ENCODE data around the gene PTPN2.

Gene PTPN2

DNA sequence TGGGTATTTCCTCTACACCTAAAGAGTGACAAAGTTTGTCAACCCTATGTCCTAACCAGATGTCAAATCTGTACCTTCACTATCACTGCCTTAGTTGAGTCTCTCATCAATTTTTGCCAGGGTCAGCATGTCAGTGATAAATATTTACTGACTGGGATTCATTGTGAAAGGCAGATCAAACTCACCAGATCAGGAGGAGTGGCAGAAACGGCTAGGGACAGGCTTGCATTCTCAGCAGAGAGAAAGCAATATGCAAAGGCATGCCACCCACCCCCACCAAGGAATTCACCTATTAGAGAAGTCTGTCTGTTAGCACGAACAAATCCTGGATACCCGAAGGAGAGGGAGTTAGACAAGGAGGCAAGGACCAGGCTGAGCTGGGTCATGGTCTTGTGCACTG lies 62.6 kb downstream of the PTPN2 start:
- in situ Hi-C loops (cut with HindIII; ENCODE audit: low sequenced_read_pairs) = no loop called here
- DNase-seq (ENCODE audit: low read depth) = no peak
- TF ChIP-seq, protein P1, sequence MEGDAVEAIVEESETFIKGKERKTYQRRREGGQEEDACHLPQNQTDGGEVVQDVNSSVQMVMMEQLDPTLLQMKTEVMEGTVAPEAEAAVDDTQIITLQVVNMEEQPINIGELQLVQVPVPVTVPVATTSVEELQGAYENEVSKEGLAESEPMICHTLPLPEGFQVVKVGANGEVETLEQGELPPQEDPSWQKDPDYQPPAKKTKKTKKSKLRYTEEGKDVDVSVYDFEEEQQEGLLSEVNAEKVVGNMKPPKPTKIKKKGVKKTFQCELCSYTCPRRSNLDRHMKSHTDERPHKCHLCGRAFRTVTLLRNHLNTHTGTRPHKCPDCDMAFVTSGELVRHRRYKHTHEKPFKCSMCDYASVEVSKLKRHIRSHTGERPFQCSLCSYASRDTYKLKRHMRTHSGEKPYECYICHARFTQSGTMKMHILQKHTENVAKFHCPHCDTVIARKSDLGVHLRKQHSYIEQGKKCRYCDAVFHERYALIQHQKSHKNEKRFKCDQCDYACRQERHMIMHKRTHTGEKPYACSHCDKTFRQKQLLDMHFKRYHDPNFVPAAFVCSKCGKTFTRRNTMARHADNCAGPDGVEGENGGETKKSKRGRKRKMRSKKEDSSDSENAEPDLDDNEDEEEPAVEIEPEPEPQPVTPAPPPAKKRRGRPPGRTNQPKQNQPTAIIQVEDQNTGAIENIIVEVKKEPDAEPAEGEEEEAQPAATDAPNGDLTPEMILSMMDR (IDR thresholded peaks at IDR 0.05; ENCODE audit: low read depth, low read length, missing control alignments) = no peak
- H3K4me3 ChIP-seq (ENCODE audit: low read depth, low read length) = no peak overlapping the region

DNA sequence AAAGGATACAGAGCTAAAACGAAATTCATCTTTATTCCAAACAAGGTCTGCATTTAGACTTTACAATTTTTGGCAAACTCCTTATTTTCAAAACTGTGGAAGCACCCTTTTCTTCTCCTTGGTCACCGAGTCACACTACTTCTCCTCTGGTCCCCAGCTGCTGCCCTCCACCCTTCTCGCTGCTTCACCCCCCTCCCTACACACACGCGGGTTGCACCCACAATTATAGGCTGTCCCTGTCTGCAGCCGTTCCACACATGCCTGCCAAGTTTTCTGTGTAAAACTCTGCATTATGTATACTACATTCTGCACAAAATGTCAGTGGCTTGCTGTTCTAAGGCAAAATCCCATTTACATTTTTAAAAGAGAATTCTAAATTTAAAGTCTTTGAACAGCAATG lies 63.5 kb downstream of the PTPN2 start:
- TF ChIP-seq, protein P1 (IDR thresholded peaks at IDR 0.05; ENCODE audit: low read depth, low read length, missing control alignments) = no peak
- no peak overlapping the region for H3K4me3 ChIP-seq (ENCODE audit: low read depth, low read length)
- in situ Hi-C loops (cut with HindIII; ENCODE audit: low sequenced_read_pairs) = no loop called here
- no peak for DNase-seq (ENCODE audit: low read depth)

DNA sequence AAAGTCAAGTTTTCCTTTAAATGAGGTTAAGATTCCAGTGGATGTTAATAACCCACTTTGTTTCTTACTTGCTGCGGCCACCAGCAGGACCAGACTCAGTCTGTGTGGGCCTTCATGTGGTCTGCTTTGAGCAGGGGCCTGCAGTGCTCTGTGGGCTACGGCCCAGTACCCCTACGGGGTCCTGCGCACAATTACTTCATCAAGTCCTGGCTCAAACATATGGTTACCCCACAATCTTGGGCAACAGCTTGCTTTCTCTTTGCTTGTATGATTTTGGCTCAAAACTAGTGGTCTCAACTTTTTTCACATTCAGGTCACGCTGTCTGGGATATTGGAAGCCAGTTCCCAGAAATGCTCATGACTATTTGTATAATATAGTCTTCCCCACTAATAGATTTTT lies 64.2 kb downstream of the PTPN2 start:
- TF ChIP-seq, protein P1 (IDR thresholded peaks at IDR 0.05; ENCODE audit: low read depth, low read length, missing control alignments) = no peak
- in situ Hi-C loops (cut with HindIII; ENCODE audit: low sequenced_read_pairs) = no loop called here

DNA sequence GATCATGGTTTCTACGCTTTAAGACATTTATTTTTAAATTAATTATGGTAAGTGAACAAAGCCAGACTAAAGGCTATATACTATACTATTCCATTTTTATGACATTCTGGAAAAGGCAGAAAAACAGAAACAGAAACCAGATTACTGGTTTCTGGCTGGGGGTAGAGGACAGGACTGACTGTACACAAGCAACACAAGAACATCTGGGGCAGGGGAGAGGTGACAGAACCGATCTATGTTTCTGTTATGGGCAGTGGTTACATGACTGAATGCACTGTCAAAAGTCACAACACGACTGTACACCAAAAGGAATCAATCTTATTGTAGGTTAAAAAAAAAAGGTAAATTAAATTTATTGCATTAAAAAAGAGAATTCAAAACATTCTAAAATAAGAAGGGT lies 64.7 kb downstream of the PTPN2 start:
- in situ Hi-C loops (cut with HindIII; ENCODE audit: low sequenced_read_pairs) = no loop called here
- H3K4me3 ChIP-seq (ENCODE audit: low read depth, low read length) = no peak overlapping the region
- TF ChIP-seq, protein P1 (IDR thresholded peaks at IDR 0.05; ENCODE audit: low read depth, low read length, missing control alignments) = no peak
- DNase-seq (ENCODE audit: low read depth) = no peak

More for the DNA sequence above, 64.2 kb downstream of the PTPN2 start:
- H3K4me3 ChIP-seq (ENCODE audit: low read depth, low read length) = no peak overlapping the region
- peak; percentile 74 for DNase-seq (ENCODE audit: low read depth)

DNA sequence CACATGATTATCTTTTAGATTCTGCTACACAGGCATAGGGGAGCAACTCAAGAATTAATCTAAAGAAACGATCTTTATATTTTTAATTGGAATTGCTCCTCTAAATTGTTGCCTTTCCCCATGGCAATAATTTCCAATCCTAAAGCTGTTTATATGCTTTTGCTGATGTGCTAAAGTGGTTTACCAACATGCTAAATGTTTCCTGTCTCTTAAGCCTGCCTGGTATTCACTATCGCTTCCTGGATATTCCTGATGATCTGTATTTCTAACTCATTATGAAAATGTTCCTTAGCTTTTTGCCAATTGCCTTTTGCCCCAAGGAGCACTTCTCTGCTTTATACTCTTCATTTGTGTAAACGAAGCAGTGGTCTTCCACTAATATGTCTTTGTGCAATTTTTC lies 65.8 kb downstream of the PTPN2 start:
- in situ Hi-C loops (cut with HindIII; ENCODE audit: low sequenced_read_pairs) = no loop called here
- DNase-seq (ENCODE audit: low read depth) = no peak
- no peak overlapping the region for H3K4me3 ChIP-seq (ENCODE audit: low read depth, low read length)
- TF ChIP-seq, protein P1 (IDR thresholded peaks at IDR 0.05; ENCODE audit: low read depth, low read length, missing control alignments) = no peak

DNA sequence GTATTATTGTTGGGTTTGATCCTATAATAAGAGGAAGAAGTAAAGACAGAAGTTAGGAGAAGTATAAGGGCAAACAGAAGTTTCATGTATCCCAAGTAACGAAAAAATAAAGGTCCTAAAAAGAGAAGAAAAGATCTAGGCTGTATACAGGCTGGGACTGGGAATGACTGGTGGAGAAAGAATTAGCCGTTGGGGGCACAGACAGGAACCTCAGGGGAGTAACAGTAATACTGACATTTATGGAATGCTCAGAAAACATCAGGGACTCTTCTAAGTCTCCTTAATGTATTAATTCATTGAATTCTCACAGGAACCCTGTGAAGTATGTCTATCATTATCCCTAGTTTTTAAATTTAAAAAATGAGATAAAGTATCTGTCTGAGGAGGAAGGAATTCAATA lies 67.6 kb downstream of the PTPN2 start:
- in situ Hi-C loops (cut with HindIII; ENCODE audit: low sequenced_read_pairs) = no loop called here
- no peak for DNase-seq (ENCODE audit: low read depth)
- H3K4me3 ChIP-seq (ENCODE audit: low read depth, low read length) = no peak overlapping the region
- TF ChIP-seq, protein P1 (IDR thresholded peaks at IDR 0.05; ENCODE audit: low read depth, low read length, missing control alignments) = no peak
